GM19455 (cell line): ENCODE results near the gene STAB2.

Experiments
- ATAC-seq: cut with Tn5 transposase; IDR thresholded peaks from one replicate; pipeline ENCODE4 v1.9.1; 2021; ENCODE audit not compliant: unreplicated experiment

Gene STAB2

DNA sequence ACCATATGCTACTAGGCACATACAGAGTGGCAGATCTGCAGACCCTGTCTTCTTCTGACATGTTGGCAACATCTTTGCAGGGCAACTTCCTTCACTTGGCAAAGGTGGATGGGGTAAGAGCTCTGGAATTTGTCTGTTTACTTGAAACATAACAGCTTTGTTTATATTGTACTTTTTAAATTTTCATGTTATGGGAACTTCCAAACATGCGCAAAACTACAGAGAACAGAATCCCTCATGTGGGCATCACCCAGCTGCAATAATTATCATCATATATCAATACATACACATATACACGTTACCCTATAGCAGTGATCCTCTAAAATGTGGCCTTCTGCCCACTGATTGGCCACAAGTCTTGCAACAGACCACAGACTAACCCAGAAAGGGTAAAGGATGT, 103.4 kb downstream of the STAB2 start:
- ATAC-seq: no peak

- no peak for ATAC-seq
Observed at GRCh38 chr12:103691063-103691462, 104.0 kb downstream of the STAB2 start.

DNA sequence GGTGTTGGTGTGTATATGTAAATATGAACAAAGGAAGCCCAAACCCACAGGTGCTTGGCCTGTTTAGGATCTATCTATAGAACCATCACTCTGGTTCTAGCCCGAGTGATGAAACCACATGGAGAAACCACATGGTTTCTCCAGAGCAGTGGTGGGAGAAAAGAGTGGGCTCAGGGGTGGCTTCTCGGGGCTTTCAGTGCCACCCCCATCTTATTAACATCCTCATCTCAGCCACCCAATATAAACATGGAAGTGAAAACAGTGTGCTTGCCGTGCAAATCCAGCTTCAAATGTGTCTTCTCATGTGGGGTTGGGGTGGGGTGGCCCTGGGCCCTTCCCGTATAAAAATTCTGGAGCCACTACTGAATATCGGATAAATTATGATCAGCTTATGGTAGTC, 109.0 kb downstream of the STAB2 start:
- no peak for ATAC-seq

GRCh38 chr12:103697971-103698751, 111.1 kb downstream of the STAB2 start:
- ATAC-seq: no peak

DNA sequence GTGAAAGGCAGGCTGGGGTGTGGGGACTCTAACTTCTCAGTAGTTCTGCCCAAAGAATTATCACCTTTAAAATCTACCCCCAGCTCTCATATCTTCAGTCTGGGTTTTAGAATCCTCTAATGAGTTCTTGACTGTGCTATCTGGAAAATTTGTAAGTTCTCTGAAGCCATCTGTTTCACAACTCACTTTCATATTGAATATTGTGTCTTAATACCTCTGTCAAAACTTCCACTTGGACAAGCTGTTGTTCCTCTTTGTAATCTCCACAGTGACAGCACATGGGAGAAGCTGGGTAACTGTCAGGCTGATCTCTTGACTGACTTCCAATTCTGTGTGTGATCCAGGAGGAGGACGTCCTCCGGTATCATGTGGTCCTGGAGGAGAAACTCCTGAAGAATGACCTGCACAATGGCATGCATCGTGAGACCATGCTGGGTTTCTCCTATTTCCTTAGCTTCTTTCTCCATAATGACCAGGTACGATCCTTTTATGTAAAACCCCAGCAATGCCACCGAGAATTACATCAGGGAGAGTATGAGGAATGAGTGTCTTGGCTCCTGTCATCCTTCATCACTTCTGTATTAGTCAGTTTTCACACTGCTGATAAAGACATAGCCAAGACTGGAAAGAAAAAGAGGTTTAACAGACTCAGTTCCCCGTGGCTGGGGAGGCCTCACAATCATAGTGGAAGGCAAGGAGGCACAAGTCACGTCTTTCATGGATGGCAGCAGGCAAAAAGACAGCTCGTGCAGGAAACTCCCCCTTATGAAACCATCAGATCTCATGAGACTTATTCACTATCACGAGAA, 111.9 kb downstream of the STAB2 start:
- ATAC-seq: no peak

- no peak for ATAC-seq
Observed at GRCh38 chr12:103705098-103705497, 118.0 kb downstream of the STAB2 start.

DNA sequence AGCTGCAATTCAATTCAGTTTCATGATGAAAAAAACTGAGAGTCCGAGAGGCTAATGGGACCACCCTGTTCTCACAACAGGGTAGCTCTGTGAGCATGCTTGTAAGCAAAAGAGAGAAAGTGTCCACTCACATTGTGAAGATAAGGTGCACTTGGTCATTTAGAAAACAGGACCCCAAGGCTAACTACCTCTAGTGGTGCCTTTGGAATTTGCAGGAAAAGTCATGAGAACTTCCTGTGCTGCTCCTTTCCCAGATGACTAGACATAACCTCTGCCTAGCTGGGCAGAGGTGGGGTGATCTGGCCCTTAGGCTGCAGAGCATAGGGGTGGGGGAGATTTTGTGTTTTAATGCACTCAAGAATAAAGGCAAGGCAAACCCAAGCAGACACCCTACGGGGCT, 118.9 kb downstream of the STAB2 start:
- ATAC-seq: no peak

DNA sequence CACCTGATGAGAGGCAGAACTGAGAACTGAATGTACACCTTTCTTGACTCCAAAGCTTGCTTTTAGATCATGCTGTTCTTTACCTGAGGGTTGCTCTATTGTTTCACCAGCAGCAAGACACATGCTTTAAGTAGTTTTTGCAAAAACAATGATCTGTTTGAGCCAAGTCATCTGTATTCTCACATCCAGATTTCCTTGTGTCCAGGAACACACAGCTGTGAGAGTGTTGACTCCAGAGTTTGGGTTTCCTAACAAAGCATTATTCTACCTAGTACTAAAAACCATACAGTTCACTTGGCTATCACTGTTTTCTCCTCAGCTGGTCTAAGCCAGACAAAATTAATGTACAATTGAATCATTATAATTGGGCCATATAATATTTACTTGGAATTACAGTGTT, 120.4 kb downstream of the STAB2 start:
- no peak for ATAC-seq

DNA sequence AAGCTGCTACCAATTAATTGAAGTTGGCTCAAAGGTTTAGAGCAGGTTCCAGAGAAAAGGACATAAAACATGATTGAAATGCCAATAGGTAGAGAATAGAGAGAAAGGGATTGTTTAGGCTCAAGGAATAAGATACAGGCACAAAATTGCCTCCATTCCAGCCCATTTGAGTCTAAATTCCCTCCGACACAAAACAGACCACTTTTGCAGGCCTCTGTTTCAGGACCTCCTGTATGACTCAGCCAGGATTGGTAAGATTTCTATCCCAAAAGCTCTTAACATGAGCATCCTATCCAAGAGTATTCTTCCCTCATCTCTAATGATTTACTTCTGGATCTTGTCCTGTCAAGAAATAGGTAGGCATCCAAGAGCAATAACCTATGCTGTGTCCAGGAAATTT, 123.5 kb downstream of the STAB2 start:
- ATAC-seq: no peak

DNA sequence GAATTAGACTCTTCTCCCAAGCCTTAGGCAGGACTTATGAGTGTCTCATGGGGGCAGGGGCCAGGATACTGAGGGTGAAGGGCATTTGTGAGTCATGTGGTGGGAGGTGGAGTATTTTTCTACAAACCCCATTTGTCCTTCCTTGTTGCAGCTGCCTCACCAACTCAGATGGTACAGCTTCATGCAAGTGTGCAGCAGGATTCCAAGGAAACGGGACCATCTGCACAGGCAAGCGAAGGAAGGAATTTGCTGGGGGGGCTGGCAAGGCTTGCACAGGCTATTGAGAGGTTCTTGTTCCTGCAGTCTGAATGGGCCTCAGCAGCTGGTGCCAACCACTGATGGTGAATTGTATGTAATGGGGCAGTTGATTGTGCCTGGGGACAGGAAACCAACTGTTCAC, 125.1 kb downstream of the STAB2 start:
- no peak for ATAC-seq

DNA sequence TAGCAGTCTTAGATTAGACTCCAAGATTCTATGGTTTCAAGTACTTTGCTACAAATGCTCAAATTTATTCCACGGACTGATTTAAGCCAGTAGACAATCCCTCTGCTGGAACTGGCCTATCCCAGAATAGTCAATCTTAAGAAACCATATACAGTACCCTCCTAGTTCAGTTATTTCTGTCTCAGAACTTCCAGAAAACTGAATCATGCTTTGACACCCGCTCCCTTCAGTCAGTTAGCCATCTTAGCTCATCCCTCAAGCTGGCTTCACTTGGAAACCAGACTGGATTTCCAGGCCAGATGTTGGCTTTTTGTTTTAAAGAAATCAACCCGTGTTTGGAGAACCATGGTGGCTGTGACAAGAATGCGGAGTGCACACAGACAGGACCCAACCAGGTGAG, 128.4 kb downstream of the STAB2 start:
- ATAC-seq: no peak

GRCh38 chr12:103716517-103717196, 129.6 kb downstream of the STAB2 start:
- ATAC-seq: no peak

- ATAC-seq: no peak
Observed at GRCh38 chr12:103725398-103725797, 138.3 kb downstream of the STAB2 start.

- no peak for ATAC-seq
Observed at GRCh38 chr12:103727638-103728037, 140.6 kb downstream of the STAB2 start.

DNA sequence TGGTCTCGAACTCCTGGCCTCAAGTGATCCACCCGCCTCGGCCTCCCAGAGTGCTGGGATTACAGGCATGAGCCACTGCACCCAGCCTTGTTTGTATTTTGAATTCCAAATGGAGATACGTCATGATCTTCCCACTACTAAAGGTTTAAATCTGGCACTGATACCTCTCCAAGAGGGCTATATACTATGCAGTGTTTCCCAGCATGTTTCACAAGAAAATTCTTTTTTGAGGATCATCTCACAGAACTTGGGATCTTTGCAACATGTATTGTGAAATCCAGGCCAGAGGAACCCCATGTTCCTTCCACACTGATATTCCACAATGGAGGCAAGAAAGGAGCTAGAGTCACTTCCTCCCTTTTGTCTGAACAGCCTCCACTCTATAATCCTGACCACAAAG, 141.2 kb downstream of the STAB2 start:
- ATAC-seq: no peak

- ATAC-seq: no peak
Observed at GRCh38 chr12:103729499-103729898, 142.4 kb downstream of the STAB2 start.

GRCh38 chr12:103731539-103731938, 144.5 kb downstream of the STAB2 start:
- no peak for ATAC-seq

DNA sequence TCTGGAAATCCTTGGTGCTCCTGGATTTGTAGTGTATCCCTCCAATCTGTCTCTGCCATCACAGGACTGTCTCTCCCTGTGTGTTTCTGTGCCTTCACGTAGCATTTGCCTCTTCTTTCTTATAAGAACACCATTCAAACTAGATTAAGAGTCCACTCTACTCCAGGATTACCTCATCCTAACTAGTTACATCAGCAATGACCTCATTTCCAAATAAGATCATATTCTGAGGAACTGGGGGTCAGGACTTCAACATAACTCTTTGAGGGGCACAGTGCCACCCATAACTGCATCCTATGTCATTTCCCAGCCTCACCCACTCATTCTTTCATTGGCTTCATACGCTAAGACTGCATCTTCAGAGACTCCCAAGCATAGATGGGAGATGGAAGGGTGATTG, 147.8 kb downstream of the STAB2 start:
- ATAC-seq: no peak

- ATAC-seq: no peak
Observed at GRCh38 chr12:103735291-103735690, 148.2 kb downstream of the STAB2 start.

GRCh38 chr12:103736572-103736971, 149.5 kb downstream of the STAB2 start:
- ATAC-seq: no peak

DNA sequence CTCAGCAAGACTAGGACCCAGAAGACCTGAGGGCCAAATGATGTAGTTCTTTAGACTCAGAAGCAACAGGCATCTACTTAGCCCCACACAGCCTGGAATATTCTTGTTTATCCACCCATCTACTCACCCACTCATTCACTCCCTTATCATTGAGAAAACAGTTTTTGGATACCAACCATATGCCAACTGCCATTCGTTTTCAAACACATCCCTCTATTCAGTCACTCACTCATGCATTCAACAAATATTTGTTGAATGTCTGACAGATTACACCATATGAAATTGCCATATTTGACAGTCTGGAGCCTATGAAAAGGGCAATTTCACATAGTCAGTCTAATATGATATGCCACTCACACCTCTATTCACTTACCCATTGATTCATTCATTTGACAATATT, 150.8 kb downstream of the STAB2 start:
- ATAC-seq: no peak
